Measurements from ENCODE around the gene FHIP1A. TPM values are rescaled to one million over a fixed set of nuclear protein-coding genes. Genes with fewer than 3 reads are reported as not detected.

The FHIP1A gene
- 10 to 100 TPM; 11.6 to 32.4 (median 30.7) TPM for total RNA-seq

GRCh38 chr4:151408630-151409469 is at the start of gene FHIP1A:
Gene FHIP1A, plus strand, starts transcription at chr4:151409176. Its CDS starts 157,084 bp downstream, at chr4:151566260.
- H3K27me3 ChIP-seq = no peaks in the 10 kb centered on the region
- peak within 1 kb of the TSS in 3 of 4 donors; percentile 65 to 87 (median 78) for H3K27ac ChIP-seq
- H3K9me3 ChIP-seq = no peaks in the 10 kb centered on the region
- TF ChIP-seq, protein P1, sequence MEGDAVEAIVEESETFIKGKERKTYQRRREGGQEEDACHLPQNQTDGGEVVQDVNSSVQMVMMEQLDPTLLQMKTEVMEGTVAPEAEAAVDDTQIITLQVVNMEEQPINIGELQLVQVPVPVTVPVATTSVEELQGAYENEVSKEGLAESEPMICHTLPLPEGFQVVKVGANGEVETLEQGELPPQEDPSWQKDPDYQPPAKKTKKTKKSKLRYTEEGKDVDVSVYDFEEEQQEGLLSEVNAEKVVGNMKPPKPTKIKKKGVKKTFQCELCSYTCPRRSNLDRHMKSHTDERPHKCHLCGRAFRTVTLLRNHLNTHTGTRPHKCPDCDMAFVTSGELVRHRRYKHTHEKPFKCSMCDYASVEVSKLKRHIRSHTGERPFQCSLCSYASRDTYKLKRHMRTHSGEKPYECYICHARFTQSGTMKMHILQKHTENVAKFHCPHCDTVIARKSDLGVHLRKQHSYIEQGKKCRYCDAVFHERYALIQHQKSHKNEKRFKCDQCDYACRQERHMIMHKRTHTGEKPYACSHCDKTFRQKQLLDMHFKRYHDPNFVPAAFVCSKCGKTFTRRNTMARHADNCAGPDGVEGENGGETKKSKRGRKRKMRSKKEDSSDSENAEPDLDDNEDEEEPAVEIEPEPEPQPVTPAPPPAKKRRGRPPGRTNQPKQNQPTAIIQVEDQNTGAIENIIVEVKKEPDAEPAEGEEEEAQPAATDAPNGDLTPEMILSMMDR (IDR thresholded peaks at IDR 0.05) = peak in 3 of 6 experiments; percentile 27 to 37 (median 35)
- peak; percentile 58 to 68 for TF ChIP-seq POLR2A (IDR thresholded peaks at IDR 0.05)
- peaks cover 0 to 15% (median 2%) of the 10 kb centered on the region in 4 donors for H3K4me1 ChIP-seq
- no peaks in the 10 kb centered on the region for H3K36me3 ChIP-seq
- H3K4me3 ChIP-seq = peak within 1 kb of the TSS; percentile 41 to 69 (median 46)
- peak; percentile 71 to 95 (median 94) for DNase-seq

DNA sequence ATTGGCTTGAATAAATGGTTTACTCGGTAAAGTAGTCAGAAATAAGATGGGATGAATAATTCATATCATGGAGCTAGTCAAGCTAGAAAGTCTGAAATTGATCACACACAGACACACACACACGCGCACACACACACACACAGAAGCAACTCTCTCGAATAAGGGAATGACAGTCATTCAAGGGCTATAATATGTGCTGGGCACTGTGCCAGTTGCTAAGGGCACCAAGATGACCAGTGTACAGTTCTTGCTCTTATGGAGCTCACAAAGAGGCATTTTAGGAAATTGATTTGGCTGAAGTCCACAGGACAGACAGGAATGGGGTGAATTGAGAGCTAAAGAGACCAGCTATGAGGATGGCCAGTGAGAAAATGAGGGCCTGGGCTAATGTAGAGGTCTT is 49.4 kb upstream of the FHIP1A start:
- no peaks in the 10 kb centered on the region for H3K9me3 ChIP-seq
- H3K27ac ChIP-seq = no peak overlapping the region
- peak in 1 of 3 donors; percentile 78 for DNase-seq
- no peaks in the 10 kb centered on the region for H3K4me1 ChIP-seq
- no peaks in the 10 kb centered on the region for H3K27me3 ChIP-seq
- no peak overlapping the region for H3K4me3 ChIP-seq
- no peaks in the 10 kb centered on the region for H3K36me3 ChIP-seq
- TF ChIP-seq POLR2A (IDR thresholded peaks at IDR 0.05) = no peak
- TF ChIP-seq, protein P1 (IDR thresholded peaks at IDR 0.05) = no peak

DNA sequence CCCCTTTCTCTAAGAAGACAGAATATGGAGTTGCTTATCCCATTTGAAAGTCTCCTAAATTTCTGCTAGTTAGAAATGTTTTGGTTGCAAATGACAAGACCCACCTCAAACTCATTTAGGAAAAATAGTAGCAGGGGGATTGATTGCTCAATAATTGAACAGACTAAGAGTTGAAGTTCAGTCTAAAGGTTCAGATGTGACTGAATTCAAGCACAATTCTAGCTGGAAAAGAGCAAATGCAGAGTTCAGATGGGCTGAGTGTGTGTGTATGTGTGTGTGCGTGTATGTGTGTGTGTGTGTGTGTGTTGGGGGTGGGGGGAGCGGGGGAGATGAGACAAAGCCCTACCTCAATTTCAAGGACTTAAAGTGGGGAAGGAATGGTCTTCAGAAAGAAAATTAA is 47.9 kb upstream of the FHIP1A start:
- no peak for DNase-seq
- Histone ChIP-seq H3K27me3 (no peaks in the 10 kb centered on the region), H3K36me3 (no peaks in the 10 kb centered on the region), H3K9me3 (no peaks in the 10 kb centered on the region), H3K4me1 (no peaks in the 10 kb centered on the region), H3K4me3 (no peak overlapping the region), H3K27ac (no peak overlapping the region)
- TF ChIP-seq POLR2A (IDR thresholded peaks at IDR 0.05) = no peak
- TF ChIP-seq, protein P1 (IDR thresholded peaks at IDR 0.05) = no peak

DNA sequence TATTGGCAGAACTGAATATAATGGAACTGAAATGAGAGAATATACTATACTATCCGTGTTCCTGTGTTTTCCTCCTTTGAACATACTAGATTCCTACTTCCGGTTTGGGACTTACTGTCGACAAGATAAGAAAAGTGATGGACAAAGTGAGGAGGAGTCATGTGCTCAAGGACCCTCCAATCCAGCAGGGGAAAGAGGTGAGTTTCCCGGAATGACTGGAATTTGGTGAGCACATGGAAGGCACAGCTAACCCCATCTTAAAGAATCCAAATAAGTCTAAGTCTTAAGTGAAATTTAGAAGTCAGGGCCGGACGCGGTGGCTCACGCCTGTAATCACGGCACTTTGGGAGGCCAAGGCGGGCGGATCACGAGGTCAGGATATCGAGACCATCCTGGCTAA is 47.0 kb upstream of the FHIP1A start:
- no peak for TF ChIP-seq POLR2A (IDR thresholded peaks at IDR 0.05)
- TF ChIP-seq, protein P1 (IDR thresholded peaks at IDR 0.05) = no peak
- no peak overlapping the region for H3K27ac ChIP-seq
- DNase-seq = no peak
- no peaks in the 10 kb centered on the region for H3K4me1 ChIP-seq
- H3K27me3 ChIP-seq = no peaks in the 10 kb centered on the region
- H3K4me3 ChIP-seq = no peak overlapping the region
- H3K9me3 ChIP-seq = no peaks in the 10 kb centered on the region
- no peaks in the 10 kb centered on the region for H3K36me3 ChIP-seq

- DNase-seq = peak; percentile 52 to 90 (median 84)
- Histone ChIP-seq H3K27ac (no peak overlapping the region), H3K4me1 (no peaks in the 10 kb centered on the region), H3K4me3 (peak overlapping the region in 1 of 4 donors; percentile 18), H3K9me3 (no peaks in the 10 kb centered on the region), H3K27me3 (no peaks in the 10 kb centered on the region), H3K36me3 (no peaks in the 10 kb centered on the region)
- TF ChIP-seq, protein P1 (IDR thresholded peaks at IDR 0.05) = peak; percentile 68 to 99 (median 88)
- no peak for TF ChIP-seq POLR2A (IDR thresholded peaks at IDR 0.05)
Measured at GRCh38 chr4:151362404-151363164, 46.4 kb upstream of the FHIP1A start.
